CD1c-positive myeloid dendritic cell (primary cell): ENCODE results near the gene MDH1.
"Not testable (repeated sequence)": the region's sequence is repeated elsewhere in the genome, so short reads cannot be mapped to it uniquely, and the experiment has no call there.

ENCODE experiments used
- DNase-seq: peaks from one replicate; pipeline ENCODE4 v3.0.0-alpha.2; 2016; ENCODE audit errors: extremely low spot score

MDH1 gene

GRCh38 chr2:63589148-63589958 is 590 bp downstream of the MDH1 start:
- DNase-seq = no peak

- DNase-seq = peak; percentile 83
These were observed 2.1 kb downstream of the MDH1 start for GRCh38 chr2:63590626-63591408.

GRCh38 chr2:63591566-63592175 is 2.9 kb downstream of the MDH1 start:
- no peak for DNase-seq

- DNase-seq = no peak
These were observed 5.9 kb downstream of the MDH1 start for GRCh38 chr2:63594660-63595059.

- DNase-seq = peak; percentile 92
These were observed 7.7 kb downstream of the MDH1 start for GRCh38 chr2:63596401-63596883.

DNA sequence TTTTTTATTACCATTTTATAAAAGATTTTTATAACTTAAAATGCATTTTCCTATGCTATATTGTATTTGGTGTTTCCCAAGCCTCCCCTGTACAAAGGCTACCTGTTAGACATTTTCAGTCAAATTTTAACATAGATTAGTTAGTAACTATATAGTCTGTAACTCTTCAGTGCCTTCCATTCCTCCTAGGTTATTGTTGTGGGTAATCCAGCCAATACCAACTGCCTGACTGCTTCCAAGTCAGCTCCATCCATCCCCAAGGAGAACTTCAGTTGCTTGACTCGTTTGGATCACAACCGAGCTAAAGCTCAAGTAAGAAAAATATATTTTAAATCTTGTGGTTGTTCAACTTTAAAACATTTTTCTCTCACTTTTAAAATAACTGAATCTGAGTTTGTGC is 10.2 kb downstream of the MDH1 start:
- DNase-seq = no peak

DNA sequence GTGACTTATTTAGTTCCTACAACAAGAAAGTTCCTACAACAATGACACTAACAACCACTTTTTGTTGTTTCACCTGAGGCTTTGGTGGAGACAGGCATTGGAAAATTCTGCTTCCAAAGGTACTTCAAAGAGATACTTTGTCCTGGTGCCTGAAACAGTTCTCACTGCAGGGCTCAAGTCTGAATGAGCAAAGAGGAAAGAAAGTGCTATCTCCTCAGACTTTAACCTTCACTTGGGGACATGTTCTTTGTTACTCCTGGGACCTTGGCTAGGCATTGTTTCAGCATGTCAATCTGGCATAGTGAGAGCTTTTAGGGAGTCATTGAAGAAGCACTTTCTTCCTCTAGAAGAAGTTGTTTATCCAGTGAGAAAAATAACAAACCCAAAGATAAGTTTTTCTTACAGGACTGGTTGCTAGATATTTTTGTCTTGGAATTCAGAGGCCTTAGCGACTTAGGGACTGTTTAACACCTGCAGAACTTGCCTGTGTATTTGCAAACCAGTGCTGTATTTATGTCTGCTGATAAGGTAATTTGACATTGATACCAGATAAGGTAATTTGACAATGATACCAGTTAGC is 12.2 kb downstream of the MDH1 start:
- no peak for DNase-seq

DNA sequence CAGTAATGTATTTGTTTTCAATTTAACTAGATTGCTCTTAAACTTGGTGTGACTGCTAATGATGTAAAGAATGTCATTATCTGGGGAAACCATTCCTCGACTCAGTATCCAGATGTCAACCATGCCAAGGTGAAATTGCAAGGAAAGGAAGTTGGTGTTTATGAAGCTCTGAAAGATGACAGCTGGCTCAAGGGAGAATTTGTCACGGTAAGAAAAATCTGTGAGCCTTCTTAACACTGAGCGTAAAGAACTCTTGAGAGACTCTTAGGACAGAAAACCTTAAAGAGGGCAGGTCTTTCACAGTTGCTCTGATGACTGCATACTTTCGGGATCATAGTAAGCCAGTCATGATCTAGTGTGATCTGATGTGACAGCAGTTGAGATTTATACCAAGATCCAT is 15.9 kb downstream of the MDH1 start:
- DNase-seq = no peak

DNA sequence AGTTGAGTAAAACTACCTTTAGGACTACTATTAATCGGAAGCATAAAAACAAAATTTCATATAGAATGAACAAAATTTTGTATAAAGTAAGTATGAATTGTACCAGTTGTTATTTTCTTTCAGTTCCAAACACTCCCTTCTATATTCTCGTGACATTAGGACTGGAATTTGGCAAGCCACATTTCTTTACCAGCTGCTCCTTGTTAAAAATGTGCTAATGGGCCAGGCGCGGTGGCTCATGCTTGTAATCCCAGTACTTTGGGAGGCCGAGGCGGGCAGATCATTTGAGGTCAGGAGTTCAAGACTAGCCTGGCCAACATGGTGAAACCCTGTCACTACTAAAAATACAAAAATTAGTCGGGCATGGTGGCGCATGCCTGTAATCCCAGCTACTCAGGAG is 20.1 kb downstream of the MDH1 start:
- not testable (repeated sequence) for DNase-seq

DNA sequence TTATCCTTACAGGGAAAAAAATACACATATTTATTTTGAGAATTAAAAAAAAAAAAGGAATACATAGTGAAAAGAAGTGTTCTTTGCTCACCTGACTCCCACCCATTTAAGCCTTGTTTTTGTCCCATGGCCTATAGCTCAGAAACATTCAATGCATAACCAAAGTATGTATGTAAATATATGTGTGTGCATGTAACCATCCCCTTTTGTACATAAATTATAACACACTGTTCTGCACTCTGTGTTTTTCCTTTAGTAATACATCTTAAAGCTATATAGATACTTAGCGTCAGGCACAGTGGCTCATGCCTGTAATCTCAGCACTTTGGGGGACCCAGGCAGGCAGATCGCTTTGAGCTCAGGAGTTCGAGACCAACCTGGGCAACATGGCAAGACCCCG is 21.8 kb downstream of the MDH1 start:
- no peak for DNase-seq

GRCh38 chr2:63613391-63613901 is 24.7 kb downstream of the MDH1 start:
- no peak for DNase-seq

- DNase-seq = no peak
These were observed 25.7 kb downstream of the MDH1 start for GRCh38 chr2:63614448-63614968.

GRCh38 chr2:63614983-63615945 is 26.5 kb downstream of the MDH1 start:
- no peak for DNase-seq

DNA sequence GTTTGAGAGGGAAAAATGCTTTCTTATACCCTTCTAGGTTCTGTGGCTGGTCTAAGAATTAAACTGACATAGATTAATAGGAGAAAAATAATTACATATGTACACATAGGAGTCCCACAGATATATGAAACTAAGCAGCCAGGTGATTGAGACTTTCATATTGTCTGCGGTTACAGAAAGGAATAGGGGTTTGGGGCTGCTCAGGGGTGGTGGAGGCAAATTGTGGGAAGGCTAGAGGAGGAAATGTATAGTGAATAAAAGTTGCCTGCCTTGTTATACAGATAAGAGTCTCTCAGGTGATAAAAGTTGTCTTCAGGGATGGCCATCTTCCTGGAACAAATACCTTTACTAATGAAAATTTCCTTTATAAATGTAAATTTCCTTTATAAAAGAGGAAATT is 28.6 kb downstream of the MDH1 start:
- DNase-seq = no peak

DNA sequence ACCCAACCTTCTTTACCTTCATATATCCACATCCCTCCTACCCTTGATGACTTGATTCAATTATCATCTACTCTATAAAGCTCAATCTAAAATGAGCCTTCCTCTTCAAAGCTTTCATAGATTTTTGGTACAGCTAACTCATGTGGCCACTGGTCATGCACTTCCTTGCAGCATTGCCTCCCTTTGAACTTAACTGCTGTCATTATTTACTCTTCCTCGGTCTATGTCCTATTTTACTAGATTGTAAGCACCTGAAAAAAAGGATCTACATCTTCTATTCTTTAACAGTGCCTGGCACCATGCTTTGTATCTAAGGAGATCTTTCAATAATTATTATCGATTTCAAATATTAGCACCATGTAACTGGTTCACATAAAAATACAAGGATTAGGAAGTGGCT is 30.6 kb downstream of the MDH1 start:
- DNase-seq = no peak

- no peak for DNase-seq
These were observed 34.0 kb downstream of the MDH1 start for GRCh38 chr2:63622751-63623150.

- DNase-seq = peak; percentile 5
These were observed 35.0 kb downstream of the MDH1 start for GRCh38 chr2:63623763-63624162.

DNA sequence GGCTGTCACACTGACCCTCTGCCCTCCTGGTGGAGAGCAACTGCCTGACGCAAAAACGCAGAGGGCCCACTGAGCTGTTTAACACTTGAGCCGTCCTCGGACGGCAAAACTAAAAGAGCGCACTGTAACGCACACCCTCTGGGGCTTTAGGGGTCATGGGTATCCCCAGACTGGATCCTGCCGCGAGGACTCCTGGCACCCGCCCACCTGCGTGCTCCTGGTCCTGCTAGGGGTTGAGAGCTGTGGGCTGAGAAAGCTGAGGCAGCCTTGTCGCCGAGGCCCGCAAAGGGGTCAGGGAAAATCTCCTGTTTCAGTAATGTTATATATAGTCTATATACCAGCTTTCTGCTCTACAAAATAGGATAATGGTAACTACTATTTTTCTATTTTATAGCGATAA is 39.1 kb downstream of the MDH1 start:
- DNase-seq = no peak

DNA sequence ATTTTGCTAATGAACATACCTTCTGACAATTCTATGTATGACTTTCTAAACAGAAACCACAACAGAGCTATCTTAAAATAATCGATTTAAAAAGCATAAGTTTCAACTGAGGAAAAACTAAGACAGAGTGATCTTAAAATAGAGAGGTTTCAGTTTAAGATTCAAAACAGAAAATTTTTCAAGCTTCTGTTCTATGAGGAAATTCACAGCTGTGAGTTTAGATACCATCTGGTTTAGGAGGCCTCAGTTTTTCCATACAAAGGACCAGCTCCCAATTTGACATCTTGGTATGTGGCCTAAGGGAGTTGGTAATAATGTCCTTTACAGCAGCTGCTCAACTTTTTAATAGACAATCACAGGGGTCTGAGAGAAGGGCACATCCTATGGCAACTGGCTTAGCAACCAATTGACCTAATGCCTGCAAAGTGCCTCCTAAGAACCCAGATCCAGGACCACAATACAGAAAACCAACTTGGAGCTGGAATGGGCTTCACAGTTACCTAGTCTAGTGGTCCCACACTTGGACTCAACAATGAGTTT is 39.7 kb downstream of the MDH1 start:
- DNase-seq = no peak

GRCh38 chr2:63631501-63631900 is 42.7 kb downstream of the MDH1 start:
- no peak for DNase-seq
